DND-41 (cell line): ENCODE measurements around the gene TMEM269.

Experiments
- ATAC-seq: fragments of 200-7000 bp; cut with Tn5 transposase; 3 replicates; pipeline ENCODE4 v1.9.1; 2021; ENCODE audit warnings: low read depth; ENCODE audit not compliant: insufficient read depth
- DNase-seq: peaks from one replicate; pipeline ENCODE4 v3.0.0-alpha.2; 2020
- H2AFZ ChIP-seq: 2 replicates; pipeline ENCODE4 v1.6.0; 2012; ENCODE audit warnings: low read depth, low read length
- H3K27ac ChIP-seq: 2 replicates; pipeline ENCODE4 v1.5.1; 2012; ENCODE audit warnings: low read length, inconsistent platforms
- H3K27me3 ChIP-seq: fragments of 200-600 bp; sonication (generic); 2 replicates; pipeline ENCODE4 v1.6.0; 2012; ENCODE audit warnings: low read length, mild to moderate bottlenecking, inconsistent platforms; ENCODE audit not compliant: insufficient read depth, poor library complexity
- H3K36me3 ChIP-seq: 2 replicates; pipeline ENCODE4 v1.5.1; 2012; ENCODE audit warnings: low read length, inconsistent platforms; ENCODE audit not compliant: insufficient read depth
- H3K4me1 ChIP-seq: 2 replicates; pipeline ENCODE4 v1.5.1; 2012; ENCODE audit warnings: mild to moderate bottlenecking, low read length; ENCODE audit not compliant: insufficient read depth
- H3K4me2 ChIP-seq: 2 replicates; pipeline ENCODE4 v1.6.0; 2012; ENCODE audit warnings: mild to moderate bottlenecking, moderate library complexity, low read length, inconsistent platforms; ENCODE audit not compliant: insufficient read depth
- H3K4me3 ChIP-seq, 2 experiments: fragments of 200-600 bp in 1 of 2; shearing (Covaris generic) in 1 of 2; 2 replicates each; pipeline ENCODE4 v1.5.1; 2012 to 2016; ENCODE audit warnings: inconsistent platforms in 2 of 2, low read length in 2 of 2, mild to moderate bottlenecking in 2 of 2, low read depth in 1 of 2, moderate library complexity in 1 of 2
- H3K79me2 ChIP-seq: 2 replicates; pipeline ENCODE4 v1.6.0; 2012; ENCODE audit warnings: low read length, inconsistent platforms; ENCODE audit not compliant: insufficient read depth
- H3K9ac ChIP-seq: 2 replicates; pipeline ENCODE4 v1.6.0; 2012; ENCODE audit warnings: low read depth, mild to moderate bottlenecking, inconsistent platforms, low read length, moderate library complexity
- H3K9me3 ChIP-seq: 2 replicates; pipeline ENCODE4 v1.5.1; 2012; ENCODE audit warnings: low read length, moderate library complexity, mild to moderate bottlenecking, inconsistent platforms; ENCODE audit not compliant: insufficient read depth, severe bottlenecking
- H4K20me1 ChIP-seq: 2 replicates; pipeline ENCODE4 v1.6.0; 2012; ENCODE audit warnings: low read length; ENCODE audit not compliant: insufficient read depth
- CTCF ChIP-seq: IDR thresholded peaks from 2 replicates; pipeline ENCODE4 v1.5.1; 2012; ENCODE audit warnings: borderline replicate concordance, low read length, moderate library complexity, mild to moderate bottlenecking; ENCODE audit not compliant: poor library complexity, severe bottlenecking; ENCODE audit errors: extremely low read depth
- EZH2 ChIP-seq: IDR thresholded peaks from 3 replicates; pipeline ENCODE4 v1.6.1; 2012; ENCODE audit warnings: borderline replicate concordance, low read depth, mild to moderate bottlenecking, moderate library complexity, low read length, inconsistent platforms; ENCODE audit not compliant: severe bottlenecking

Gene TMEM269

DNA sequence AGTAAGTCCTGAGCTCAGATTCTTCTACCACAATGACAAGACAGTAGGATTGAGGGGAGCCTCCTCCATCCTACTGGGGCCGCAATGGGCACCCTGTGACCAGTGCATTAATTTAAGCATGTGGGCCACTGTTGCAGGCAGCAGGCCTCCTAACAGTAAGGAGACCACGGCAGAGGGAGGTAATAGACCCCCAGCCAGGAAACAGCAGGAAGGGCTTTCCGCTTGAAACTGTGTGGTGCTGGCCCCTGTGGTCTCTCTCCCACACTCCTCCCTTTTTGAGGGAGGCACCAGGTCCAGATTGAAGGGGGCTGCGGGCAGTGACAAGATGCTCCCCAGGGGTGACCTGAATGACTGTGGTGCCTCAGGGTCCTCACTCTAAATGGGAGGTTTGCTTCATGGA lies 43.1 kb upstream of the TMEM269 start:
- Histone ChIP-seq H3K9ac (no peak overlapping the region), H3K4me3 (no peak overlapping the region), H3K27me3 (no peaks in the 10 kb centered on the region), H3K27ac (no peak overlapping the region), H2AFZ (no peak overlapping the region), H3K79me2 (no peaks in the 10 kb centered on the region), H3K4me2 (no peak overlapping the region), H3K36me3 (peaks cover 14% of the 10 kb centered on the region), H3K4me1 (no peaks in the 10 kb centered on the region), H4K20me1 (no peaks in the 10 kb centered on the region), H3K9me3 (no peaks in the 10 kb centered on the region)
- no peak for ATAC-seq
- DNase-seq: no peak
- TF ChIP-seq EZH2 (no peak), CTCF (no peak)

DNA sequence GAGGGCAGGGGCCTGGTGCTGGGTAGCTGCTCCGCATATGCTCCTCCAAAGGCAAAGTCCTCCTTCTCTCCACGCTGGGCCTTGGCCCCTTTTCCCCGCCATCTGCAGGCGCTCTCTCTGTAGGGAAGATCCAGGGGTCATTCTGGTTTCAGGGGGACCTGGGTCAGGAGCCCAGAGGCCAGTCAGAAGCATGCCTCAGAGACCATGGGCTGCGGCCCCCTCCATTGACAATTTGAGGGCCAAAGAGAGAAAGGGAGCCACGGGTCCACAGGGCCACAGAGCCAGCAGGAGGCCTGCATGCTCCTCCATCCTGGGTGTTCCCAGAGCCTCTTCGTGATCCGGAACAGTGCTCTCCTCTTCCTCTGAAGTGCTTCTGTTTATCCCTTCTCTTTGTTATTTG lies 42.6 kb upstream of the TMEM269 start:
- Histone ChIP-seq H3K36me3 (peaks cover 19% of the 10 kb centered on the region), H3K9ac (no peak overlapping the region), H3K27me3 (no peaks in the 10 kb centered on the region), H3K27ac (no peak overlapping the region), H4K20me1 (no peaks in the 10 kb centered on the region), H2AFZ (no peak overlapping the region), H3K79me2 (no peaks in the 10 kb centered on the region), H3K9me3 (no peaks in the 10 kb centered on the region), H3K4me1 (no peaks in the 10 kb centered on the region), H3K4me2 (no peak overlapping the region), H3K4me3 (no peak overlapping the region)
- no peak for TF ChIP-seq CTCF
- TF ChIP-seq EZH2: no peak
- ATAC-seq (no peak), DNase-seq (no peak)

DNA sequence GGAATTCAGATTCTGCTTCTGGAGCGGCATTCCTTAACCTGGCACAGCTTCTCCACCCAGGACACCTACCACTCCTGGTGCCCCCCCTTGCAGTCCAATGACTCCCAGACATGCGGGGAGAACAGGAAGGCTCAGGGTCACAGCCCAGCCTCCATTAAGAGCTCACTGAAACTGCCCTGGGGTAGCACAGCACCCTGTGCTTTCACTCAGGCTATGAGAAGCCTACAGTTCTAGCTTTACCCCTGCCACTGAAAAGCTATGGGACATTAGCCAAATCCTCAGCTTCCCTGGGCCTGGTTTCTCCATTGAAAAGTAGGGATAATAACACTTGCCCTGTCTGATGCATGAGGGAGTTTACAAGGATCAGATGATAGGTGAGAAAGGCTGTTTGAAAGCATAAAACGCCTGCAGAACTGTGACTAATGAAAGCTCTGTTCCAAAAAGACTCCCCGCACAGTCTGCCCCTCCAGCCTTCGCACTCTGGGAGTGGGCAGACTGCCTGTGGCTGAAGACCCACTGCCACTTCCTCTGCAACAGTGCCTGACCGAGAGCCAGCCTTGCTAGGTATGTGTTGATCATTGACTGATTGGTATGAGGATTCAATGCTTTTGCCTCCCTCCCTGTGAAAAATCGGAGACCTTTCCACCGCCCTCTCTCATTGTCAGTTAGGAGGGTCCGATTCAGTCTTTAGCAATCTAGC lies 42.0 kb upstream of the TMEM269 start:
- Histone ChIP-seq H3K27ac (no peak overlapping the region), H3K79me2 (no peaks in the 10 kb centered on the region), H3K4me3 (no peak overlapping the region), H3K9ac (no peak overlapping the region), H3K4me1 (no peaks in the 10 kb centered on the region), H3K9me3 (no peaks in the 10 kb centered on the region), H3K36me3 (peaks cover 25% of the 10 kb centered on the region), H3K27me3 (no peaks in the 10 kb centered on the region), H2AFZ (no peak overlapping the region), H3K4me2 (no peak overlapping the region), H4K20me1 (no peaks in the 10 kb centered on the region)
- no peak for TF ChIP-seq EZH2
- ATAC-seq: no peak
- DNase-seq: no peak

GRCh38 chr1:42743317-42744147 lies 41.3 kb upstream of the TMEM269 start:
- no peaks in the 10 kb centered on the region for H4K20me1 ChIP-seq
- H3K27me3 ChIP-seq: no peaks in the 10 kb centered on the region
- H3K4me1 ChIP-seq: no peaks in the 10 kb centered on the region
- H3K4me2 ChIP-seq: no peak overlapping the region
- DNase-seq (no peak), ATAC-seq (no peak)
- no peak overlapping the region for H3K4me3 ChIP-seq
- H3K9ac ChIP-seq: no peak overlapping the region
- H3K36me3 ChIP-seq: peaks cover 33% of the 10 kb centered on the region
- H3K9me3 ChIP-seq: no peaks in the 10 kb centered on the region
- TF ChIP-seq CTCF (no peak), EZH2 (no peak)
- no peak overlapping the region for H2AFZ ChIP-seq
- H3K27ac ChIP-seq: no peak overlapping the region
- H3K79me2 ChIP-seq: no peaks in the 10 kb centered on the region
